HG03378 (cell line): ENCODE data around the gene EFNA1.

Experiments used
- ATAC-seq: cut with Tn5 transposase; IDR thresholded peaks from one replicate; pipeline ENCODE4 v1.9.1; 2021; ENCODE audit warnings: mild to moderate bottlenecking, moderate library complexity; ENCODE audit not compliant: unreplicated experiment

The EFNA1 gene

GRCh38 chr1:155173478-155174323 is 46.0 kb downstream of the EFNA1 start, which contains the start of gene TRIM46:
TSS of gene TRIM46 (plus strand) at chr1:155173849. CDS start at chr1:155173967, 118 bp downstream.
- no peak for ATAC-seq

- ATAC-seq: no peak
Observed at GRCh38 chr1:155174324-155175280, 46.9 kb downstream of the EFNA1 start.

DNA sequence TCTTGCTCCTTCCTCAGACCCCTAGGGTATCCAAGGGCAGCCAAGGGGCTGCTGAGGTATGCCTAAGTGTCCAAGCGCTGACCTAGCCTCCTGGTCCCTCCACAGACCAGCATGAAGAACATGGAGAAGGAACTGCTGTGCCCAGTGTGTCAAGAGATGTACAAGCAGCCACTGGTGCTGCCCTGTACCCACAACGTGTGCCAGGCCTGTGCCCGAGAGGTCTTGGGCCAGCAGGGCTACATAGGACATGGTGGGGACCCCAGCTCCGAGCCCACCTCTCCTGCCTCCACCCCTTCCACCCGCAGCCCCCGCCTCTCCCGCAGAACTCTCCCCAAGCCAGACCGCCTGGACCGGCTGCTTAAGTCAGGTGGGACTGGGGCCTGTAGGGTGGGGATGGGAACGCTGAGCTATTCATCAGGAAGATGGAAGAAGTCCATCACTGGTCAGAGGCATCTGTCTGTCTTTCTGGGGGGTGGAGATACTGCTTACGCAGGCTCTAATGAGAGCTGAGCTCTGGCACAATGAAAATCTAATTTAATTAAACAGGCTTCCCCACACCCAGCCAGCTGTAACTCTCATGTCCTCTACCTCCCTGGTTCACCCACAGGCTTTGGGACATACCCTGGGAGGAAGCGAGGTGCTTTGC is 47.7 kb downstream of the EFNA1 start:
- no peak for ATAC-seq

GRCh38 chr1:155175927-155176371 is 48.3 kb downstream of the EFNA1 start:
- no peak for ATAC-seq

DNA sequence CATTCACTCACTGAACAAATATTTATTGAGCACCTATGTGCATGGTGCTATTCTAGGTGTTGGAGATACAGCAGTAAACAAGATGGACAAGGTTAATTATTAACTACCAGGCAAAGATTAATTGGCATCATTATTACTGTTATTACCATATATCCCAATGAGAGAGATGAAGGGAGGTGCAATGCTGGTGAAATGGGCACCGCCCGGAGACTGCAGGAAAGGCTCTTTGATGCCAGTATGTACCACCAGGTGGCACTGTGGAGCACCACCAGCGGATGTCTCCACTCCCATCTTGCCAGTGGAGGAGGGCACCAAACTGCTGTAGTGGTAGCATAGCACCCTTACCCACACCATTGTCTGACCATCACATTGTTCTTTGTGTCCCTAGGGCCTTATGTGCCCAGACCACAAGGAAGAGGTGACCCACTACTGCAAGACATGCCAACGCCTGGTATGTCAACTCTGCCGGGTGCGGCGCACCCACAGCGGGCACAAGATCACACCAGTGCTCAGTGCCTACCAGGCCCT is 48.9 kb downstream of the EFNA1 start:
- ATAC-seq: no peak

GRCh38 chr1:155177192-155177917 is 49.7 kb downstream of the EFNA1 start:
- ATAC-seq: no peak

GRCh38 chr1:155177918-155178281 is 50.2 kb downstream of the EFNA1 start:
- no peak for ATAC-seq

GRCh38 chr1:155178441-155179111 is 50.9 kb downstream of the EFNA1 start:
- no peak for ATAC-seq

DNA sequence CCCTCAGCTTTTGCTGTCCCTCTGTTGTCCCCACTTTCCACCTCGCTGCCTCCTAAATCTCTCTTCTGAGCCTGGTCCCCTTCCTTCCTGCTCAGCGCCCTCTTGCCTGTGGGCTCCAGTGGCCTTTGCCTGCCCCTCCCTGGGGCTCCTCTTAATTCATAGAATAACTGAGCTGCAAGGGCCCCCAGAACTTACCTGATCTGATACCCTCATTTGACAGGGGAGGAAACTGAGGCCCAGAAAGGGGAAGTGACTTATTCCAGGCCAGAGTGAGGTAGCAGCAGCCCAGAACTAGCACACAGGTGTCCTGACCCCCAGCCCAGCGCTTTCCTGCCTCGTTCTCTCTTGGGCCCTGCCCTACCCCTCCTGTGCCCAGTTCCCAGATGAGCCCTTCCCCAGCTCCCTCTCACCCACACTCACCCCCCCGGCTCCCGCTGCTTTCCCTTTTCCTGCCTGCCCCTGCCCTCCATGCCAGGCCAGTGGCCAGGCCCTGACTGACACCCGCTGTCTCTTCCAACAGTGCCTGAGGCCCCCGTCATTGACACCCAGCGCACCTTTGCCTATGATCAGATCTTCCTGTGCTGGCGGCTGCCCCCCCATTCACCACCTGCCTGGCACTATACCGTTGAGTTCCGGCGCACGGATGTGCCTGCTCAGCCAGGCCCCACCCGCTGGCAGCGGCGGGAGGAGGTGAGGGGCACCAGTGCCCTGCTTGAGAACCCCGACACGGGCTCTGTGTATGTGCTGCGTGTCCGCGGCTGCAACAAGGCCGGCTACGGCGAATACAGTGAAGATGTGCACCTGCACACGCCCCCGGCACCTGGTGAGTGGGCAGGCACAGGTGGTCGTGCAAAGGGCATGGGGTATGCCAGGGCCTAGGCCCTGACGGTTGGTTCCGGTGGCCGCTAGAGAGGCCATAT is 51.7 kb downstream of the EFNA1 start:
- no peak for ATAC-seq

DNA sequence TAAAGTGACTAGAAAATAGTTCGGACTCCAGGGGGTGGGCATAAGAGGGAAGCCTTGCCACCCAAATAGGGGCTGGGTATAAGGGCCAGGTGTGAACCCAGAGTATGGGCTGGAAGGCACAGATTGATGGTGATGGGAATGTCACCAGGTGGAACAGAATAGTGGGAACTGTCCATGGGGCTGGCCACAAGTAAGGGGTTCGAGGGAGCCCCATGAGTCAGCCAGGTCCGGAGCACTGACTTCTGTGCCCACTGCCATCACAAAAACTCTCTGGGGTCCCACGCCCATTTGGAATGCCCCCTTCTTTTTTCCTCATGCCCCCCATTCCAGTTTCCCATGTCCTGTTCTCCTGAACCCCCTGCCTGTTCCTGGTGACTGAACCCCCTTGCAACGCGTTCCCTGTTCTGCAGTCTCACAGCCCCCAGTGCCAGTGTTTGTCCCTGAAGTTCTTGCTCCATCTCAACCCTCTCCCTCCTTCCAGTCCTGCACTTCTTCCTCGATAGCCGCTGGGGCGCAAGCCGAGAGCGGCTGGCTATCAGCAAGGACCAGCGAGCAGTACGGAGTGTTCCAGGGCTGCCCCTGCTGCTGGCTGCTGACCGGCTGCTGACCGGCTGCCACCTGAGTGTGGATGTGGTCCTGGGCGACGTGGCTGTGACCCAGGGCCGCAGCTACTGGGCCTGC is 53.8 kb downstream of the EFNA1 start:
- no peak for ATAC-seq

DNA sequence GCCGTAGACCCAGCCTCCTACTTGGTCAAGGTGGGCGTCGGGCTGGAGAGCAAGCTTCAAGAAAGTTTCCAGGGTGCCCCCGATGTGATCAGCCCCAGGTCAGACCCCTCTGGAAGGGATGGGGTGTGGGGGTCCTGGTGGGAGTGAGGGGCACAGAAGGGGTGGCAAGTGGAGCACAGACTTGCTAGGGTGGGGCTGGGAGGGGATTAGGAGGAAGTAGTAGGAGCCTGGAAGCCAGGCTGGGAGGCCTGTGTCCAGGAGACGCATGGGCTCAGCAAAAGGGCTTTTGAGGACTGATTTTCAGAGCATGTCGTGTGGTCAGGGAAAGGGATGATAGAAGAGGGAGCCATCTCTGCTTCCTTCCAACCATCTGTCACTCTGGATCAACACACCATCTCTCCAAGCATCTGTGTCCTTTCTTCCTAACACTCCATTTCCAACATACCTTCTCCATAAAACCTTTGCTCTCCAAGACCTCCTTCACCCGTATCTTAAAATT is 54.4 kb downstream of the EFNA1 start:
- no peak for ATAC-seq

DNA sequence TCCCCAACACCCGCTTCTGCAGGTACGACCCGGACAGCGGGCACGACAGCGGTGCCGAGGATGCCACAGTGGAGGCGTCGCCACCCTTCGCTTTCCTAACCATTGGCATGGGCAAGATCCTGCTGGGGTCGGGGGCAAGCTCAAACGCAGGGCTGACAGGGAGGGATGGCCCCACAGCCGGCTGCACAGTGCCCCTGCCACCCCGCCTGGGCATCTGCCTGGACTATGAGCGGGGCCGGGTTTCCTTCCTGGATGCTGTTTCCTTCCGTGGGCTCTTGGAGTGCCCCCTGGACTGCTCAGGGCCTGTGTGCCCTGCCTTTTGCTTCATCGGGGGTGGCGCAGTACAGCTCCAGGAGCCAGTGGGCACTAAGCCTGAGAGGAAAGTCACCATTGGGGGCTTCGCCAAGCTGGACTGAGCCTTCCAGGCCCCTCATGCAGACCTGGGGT is 56.1 kb downstream of the EFNA1 start:
- no peak for ATAC-seq

GRCh38 chr1:155184351-155184811 is 56.7 kb downstream of the EFNA1 start:
- ATAC-seq: no peak
